Esophagus squamous epithelium (tissue), 4 donors: Measurements from ENCODE around the gene KRT86.

Source experiments
- POLR2A ChIP-seq, 4 donors: fragments of 450-650 bp; IDR thresholded peaks; one replicate each; pipeline ENCODE4 v1.6.1; 2017; ENCODE audit warnings: antibody characterized with exemption in 4 of 4, mild to moderate bottlenecking in 4 of 4, moderate library complexity in 3 of 4
- TF ChIP-seq, protein P1 (sequence below), 6 experiments: fragments of 450-650 bp in 4 of 6; fragments of 200-600 bp in 2 of 6; sonication (generic) in 2 of 6; IDR thresholded peaks; one replicate each; pipeline ENCODE4 v1.5.1; 2016 to 2019; ENCODE audit warnings: antibody characterized with exemption in 6 of 6, mild to moderate bottlenecking in 4 of 6, moderate library complexity in 4 of 6

- TF ChIP-seq, protein P1, sequence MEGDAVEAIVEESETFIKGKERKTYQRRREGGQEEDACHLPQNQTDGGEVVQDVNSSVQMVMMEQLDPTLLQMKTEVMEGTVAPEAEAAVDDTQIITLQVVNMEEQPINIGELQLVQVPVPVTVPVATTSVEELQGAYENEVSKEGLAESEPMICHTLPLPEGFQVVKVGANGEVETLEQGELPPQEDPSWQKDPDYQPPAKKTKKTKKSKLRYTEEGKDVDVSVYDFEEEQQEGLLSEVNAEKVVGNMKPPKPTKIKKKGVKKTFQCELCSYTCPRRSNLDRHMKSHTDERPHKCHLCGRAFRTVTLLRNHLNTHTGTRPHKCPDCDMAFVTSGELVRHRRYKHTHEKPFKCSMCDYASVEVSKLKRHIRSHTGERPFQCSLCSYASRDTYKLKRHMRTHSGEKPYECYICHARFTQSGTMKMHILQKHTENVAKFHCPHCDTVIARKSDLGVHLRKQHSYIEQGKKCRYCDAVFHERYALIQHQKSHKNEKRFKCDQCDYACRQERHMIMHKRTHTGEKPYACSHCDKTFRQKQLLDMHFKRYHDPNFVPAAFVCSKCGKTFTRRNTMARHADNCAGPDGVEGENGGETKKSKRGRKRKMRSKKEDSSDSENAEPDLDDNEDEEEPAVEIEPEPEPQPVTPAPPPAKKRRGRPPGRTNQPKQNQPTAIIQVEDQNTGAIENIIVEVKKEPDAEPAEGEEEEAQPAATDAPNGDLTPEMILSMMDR (IDR thresholded peaks at IDR 0.05) = no peak
- TF ChIP-seq POLR2A (IDR thresholded peaks at IDR 0.05) = no peak
These were observed 20.4 kb downstream of the KRT86 start for GRCh38 chr12:52294803-52295202.
